Ovary (tissue), 9 donors: Measurements from ENCODE around the gene FAR1. TPM values are rescaled to one million over a fixed set of nuclear protein-coding genes. Genes with fewer than 3 reads are reported as not detected.

Source experiments
- DNase-seq, 5 donors: peaks; one replicate each; pipeline ENCODE4 v3.0.0-alpha.2; 2019 to 2020
- H3K27ac ChIP-seq, 2 donors: fragments of 200-600 bp; one replicate each; pipeline versions ENCODE4 v1.5.1 to v1.8.0; 2019 to 2022
- H3K27me3 ChIP-seq: fragments of 200-600 bp; one replicate; pipeline ENCODE4 v1.8.0; 2022
- H3K36me3 ChIP-seq: fragments of 200-600 bp; sonication (generic); one replicate; pipeline ENCODE4 v1.5.1; 2019
- H3K4me1 ChIP-seq: one replicate; pipeline ENCODE4 v1.8.1; 2013; ENCODE audit warnings: mild to moderate bottlenecking, moderate library complexity; ENCODE audit not compliant: insufficient read depth
- H3K4me3 ChIP-seq: fragments of 200-600 bp; sonication (generic); one replicate; pipeline ENCODE4 v1.5.1; 2017
- H3K9me3 ChIP-seq, 2 donors: fragments of 200-600 bp in 1 of 2; sonication (generic) in 1 of 2; one replicate each; pipeline versions ENCODE4 v1.5.1 to v1.8.1; 2013 to 2019; ENCODE audit warnings: mild to moderate bottlenecking in 1 of 2, moderate library complexity in 1 of 2
- EP300 ChIP-seq: sonication (generic); formaldehyde crosslinking; IDR thresholded peaks from one replicate; pipeline ENCODE4 v1.6.1; 2017; ENCODE audit warnings: antibody characterized with exemption
- POLR2A ChIP-seq: fragments of 450-650 bp; IDR thresholded peaks from one replicate; pipeline ENCODE4 v1.6.1; 2017; ENCODE audit warnings: antibody characterized with exemption, mild to moderate bottlenecking, moderate library complexity
- WGBS, 3 donors: extraction: QIAGEN DNeasy Blood & Tissue Kit in 1 of 3; methylation state at CpG; one replicate each; pipeline versions ENCODE4 v1.1.5 to v1.1.7; 2013 to 2017; 5-methylcytosine and 5-hydroxymethylcytosine counted together
- intact Hi-C, 4 donors: fragments of 100-400 bp; cut with DNase I; formaldehyde crosslinking; loops; one replicate each; pipeline versions ENCODE4 v1.11.0 to v1.15.1; 2022 to 2023
- polyA plus RNA-seq, 2 donors: library from polyadenylated mRNA; stranded (reverse); fragments of 200-250 nt in 1 of 2; fragments of 350-450 nt in 1 of 2; fragmentation: Illumina TruSeq in 1 of 2; extraction: RNeasy Lipid Tissue Mini Kit (QIAGEN cat#74804) in 1 of 2; gene quantifications; one replicate each; pipeline ENCODE4 v1.2.3, GENCODE V29; 2013 to 2014
- total RNA-seq, 7 donors: library from RNA; depleted of rRNA in 2 of 7; stranded (reverse); fragments of >200 nt in 2 of 7; fragmentation: NEBNext Ultra II Directional in 3 of 7; extraction: Animal tissue kit (Norgen Biotek cat#: 25700) in 3 of 7; gene quantifications; one replicate each; pipeline versions ENCODE4 v1.1.0 to v1.2.4, GENCODE V29; 2016 to 2023
- TF ChIP-seq, protein P1 (sequence below), 3 donors: fragments of 450-650 bp in 2 of 3; fragments of 200-600 bp in 1 of 3; IDR thresholded peaks; one replicate each; pipeline versions ENCODE4 v1.5.1 to v1.8.0; 2016 to 2022; ENCODE audit warnings: antibody characterized with exemption in 3 of 3, mild to moderate bottlenecking in 1 of 3
- donor health status: DM: no; HTN: no; CAD: no; lungs with moderate emphysema.
- donor health status: DM: no; HTN: no; CAD: no.
- donor health status: Bipolar disorder and iron deficiency.
- donor health status: DM: yes; HTN: yes; CAD: no.
- donor health status: DM: no; HTN: no; CAD: no.
- donor health status: DM: yes; HTN: yes; CAD: no.

FAR1 gene
- total and polyA plus RNA-seq, 9 donors, result 14.2 to 52.1 (median 39.5) TPM

DNA sequence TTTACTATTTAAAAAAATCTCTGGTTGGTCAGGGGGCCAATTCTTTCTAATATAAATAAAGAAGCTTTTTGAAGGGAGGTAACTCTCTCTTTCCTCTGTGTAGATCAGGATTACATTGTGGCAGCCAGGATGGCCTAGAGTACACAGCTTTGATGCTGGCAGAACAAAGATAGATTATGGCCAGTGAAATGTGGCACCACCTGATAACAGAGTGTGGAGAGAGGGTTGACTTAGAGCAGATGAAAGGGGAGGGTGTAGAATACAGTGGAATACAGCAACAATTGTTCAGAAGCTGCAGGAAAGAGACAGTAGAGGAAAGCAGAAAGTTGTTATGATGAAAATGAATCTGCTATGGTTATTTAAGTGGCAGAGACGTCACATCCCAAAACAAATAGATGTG lies 99.0 kb downstream of the FAR1 start:
- no peaks in the 10 kb centered on the region for H3K4me1 ChIP-seq
- no peaks in the 10 kb centered on the region for H3K27me3 ChIP-seq
- TF ChIP-seq POLR2A (no peak), EP300 (no peak)
- TF ChIP-seq, protein P1, sequence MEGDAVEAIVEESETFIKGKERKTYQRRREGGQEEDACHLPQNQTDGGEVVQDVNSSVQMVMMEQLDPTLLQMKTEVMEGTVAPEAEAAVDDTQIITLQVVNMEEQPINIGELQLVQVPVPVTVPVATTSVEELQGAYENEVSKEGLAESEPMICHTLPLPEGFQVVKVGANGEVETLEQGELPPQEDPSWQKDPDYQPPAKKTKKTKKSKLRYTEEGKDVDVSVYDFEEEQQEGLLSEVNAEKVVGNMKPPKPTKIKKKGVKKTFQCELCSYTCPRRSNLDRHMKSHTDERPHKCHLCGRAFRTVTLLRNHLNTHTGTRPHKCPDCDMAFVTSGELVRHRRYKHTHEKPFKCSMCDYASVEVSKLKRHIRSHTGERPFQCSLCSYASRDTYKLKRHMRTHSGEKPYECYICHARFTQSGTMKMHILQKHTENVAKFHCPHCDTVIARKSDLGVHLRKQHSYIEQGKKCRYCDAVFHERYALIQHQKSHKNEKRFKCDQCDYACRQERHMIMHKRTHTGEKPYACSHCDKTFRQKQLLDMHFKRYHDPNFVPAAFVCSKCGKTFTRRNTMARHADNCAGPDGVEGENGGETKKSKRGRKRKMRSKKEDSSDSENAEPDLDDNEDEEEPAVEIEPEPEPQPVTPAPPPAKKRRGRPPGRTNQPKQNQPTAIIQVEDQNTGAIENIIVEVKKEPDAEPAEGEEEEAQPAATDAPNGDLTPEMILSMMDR (IDR thresholded peaks at IDR 0.05), result no peak
- WGBS, 3 donors, result 79 to 85% (median 81%) methylated on average over 1 of the region's 1 CpG
- H3K9me3 ChIP-seq, result no peaks in the 10 kb centered on the region
- DNase-seq, result no peak
- intact Hi-C loops, result no loop called here
- no peaks in the 10 kb centered on the region for H3K36me3 ChIP-seq
- no peak overlapping the region for H3K4me3 ChIP-seq
- no peak overlapping the region for H3K27ac ChIP-seq

GRCh38 chr11:13769188-13769587 lies 100.7 kb downstream of the FAR1 start:
- Histone ChIP-seq H3K4me1 (no peaks in the 10 kb centered on the region), H3K36me3 (no peaks in the 10 kb centered on the region), H3K4me3 (no peak overlapping the region), H3K27me3 (no peaks in the 10 kb centered on the region), H3K9me3 (no peaks in the 10 kb centered on the region), H3K27ac (no peak overlapping the region)
- TF ChIP-seq, protein P1 (IDR thresholded peaks at IDR 0.05), result no peak
- intact Hi-C loops, result no loop called here
- WGBS, 3 donors, result 74 to 82% (median 79%) methylated on average over 2 of the region's 2 CpGs
- no peak for DNase-seq

- intact Hi-C loops, result loop anchor here in 1 of 4 donors (10.0 kb wide), 1 partner anchor 474 kb away; no protein-coding TSS in a partner anchor
- H3K4me1 ChIP-seq, result no peaks in the 10 kb centered on the region
- TF ChIP-seq, protein P1 (IDR thresholded peaks at IDR 0.05), result no peak
- TF ChIP-seq POLR2A (no peak), EP300 (no peak)
- 61 to 85% (median 66%) methylated on average over 3 of the region's 3 CpGs for WGBS, 3 donors
- no peaks in the 10 kb centered on the region for H3K36me3 ChIP-seq
- no peak overlapping the region for H3K4me3 ChIP-seq
- H3K27ac ChIP-seq, result no peak overlapping the region
- DNase-seq, result no peak
- no peaks in the 10 kb centered on the region for H3K9me3 ChIP-seq
- H3K27me3 ChIP-seq, result no peaks in the 10 kb centered on the region
Observed at GRCh38 chr11:13771151-13771550, 102.7 kb downstream of the FAR1 start.

GRCh38 chr11:13772223-13773046 lies 104.0 kb downstream of the FAR1 start:
- TF ChIP-seq POLR2A (no peak), EP300 (no peak)
- TF ChIP-seq, protein P1 (IDR thresholded peaks at IDR 0.05), result peak in 1 of 3 donors; percentile 18
- no peaks in the 10 kb centered on the region for H3K4me1 ChIP-seq
- H3K36me3 ChIP-seq, result no peaks in the 10 kb centered on the region
- DNase-seq, result no peak
- WGBS, 3 donors, result 20 to 27% (median 22%) methylated on average over 5 of the region's 5 CpGs
- intact Hi-C loops, result loop anchor here in 1 of 4 donors (10.0 kb wide), 1 partner anchor 472 kb away; no protein-coding TSS in a partner anchor
- no peak overlapping the region for H3K4me3 ChIP-seq
- H3K27me3 ChIP-seq, result no peaks in the 10 kb centered on the region
- no peak overlapping the region for H3K27ac ChIP-seq
- H3K9me3 ChIP-seq, result no peaks in the 10 kb centered on the region
